ENCODE results near the gene AKT1S1. TPM values are rescaled to one million over a fixed set of nuclear protein-coding genes. Genes with fewer than 3 reads are reported as not detected.
A peak's percentile ranks its signal among the peaks of the same experiment; 100 is the strongest.

AKT1S1 gene
- polyA plus RNA-seq, 1 donor from 2014 or later: 5.0 TPM

GRCh38 chr19:49850487-49851342 lies 26.4 kb downstream of the AKT1S1 start, which contains the start of gene PTOV1:
PTOV1 (plus strand) TSS chr19:49851159.
- H3K4me3 Mint-ChIP-seq: peak within 1 kb of the TSS; percentile 92 to 98 (median 97)
- H3K27me3 Mint-ChIP-seq: no peaks in the 10 kb centered on the region
- peaks cover 0 to 3% (median 0%) of the 10 kb centered on the region in 3 donors for H3K9me3 Mint-ChIP-seq
- peaks cover 13 to 31% (median 22%) of the 10 kb centered on the region in 3 donors for H3K4me1 Mint-ChIP-seq
- peaks cover 2% of the 10 kb centered on the region for H3K36me3 Mint-ChIP-seq
- peak within 1 kb of the TSS; percentile 92 to 99 (median 96) for H3K27ac Mint-ChIP-seq

GRCh38 chr19:49850221-49850486 lies 27.0 kb downstream of the AKT1S1 start:
- H3K9me3 Mint-ChIP-seq: peaks cover 0 to 3% (median 0%) of the 10 kb centered on the region in 3 donors
- peak overlapping the region; percentile 92 to 99 (median 96) for H3K27ac Mint-ChIP-seq
- no peaks in the 10 kb centered on the region for H3K27me3 Mint-ChIP-seq
- H3K4me1 Mint-ChIP-seq: peaks cover 18 to 35% (median 22%) of the 10 kb centered on the region in 3 donors
- peak overlapping the region; percentile 92 to 98 (median 97) for H3K4me3 Mint-ChIP-seq
- no peaks in the 10 kb centered on the region for H3K36me3 Mint-ChIP-seq

DNA sequence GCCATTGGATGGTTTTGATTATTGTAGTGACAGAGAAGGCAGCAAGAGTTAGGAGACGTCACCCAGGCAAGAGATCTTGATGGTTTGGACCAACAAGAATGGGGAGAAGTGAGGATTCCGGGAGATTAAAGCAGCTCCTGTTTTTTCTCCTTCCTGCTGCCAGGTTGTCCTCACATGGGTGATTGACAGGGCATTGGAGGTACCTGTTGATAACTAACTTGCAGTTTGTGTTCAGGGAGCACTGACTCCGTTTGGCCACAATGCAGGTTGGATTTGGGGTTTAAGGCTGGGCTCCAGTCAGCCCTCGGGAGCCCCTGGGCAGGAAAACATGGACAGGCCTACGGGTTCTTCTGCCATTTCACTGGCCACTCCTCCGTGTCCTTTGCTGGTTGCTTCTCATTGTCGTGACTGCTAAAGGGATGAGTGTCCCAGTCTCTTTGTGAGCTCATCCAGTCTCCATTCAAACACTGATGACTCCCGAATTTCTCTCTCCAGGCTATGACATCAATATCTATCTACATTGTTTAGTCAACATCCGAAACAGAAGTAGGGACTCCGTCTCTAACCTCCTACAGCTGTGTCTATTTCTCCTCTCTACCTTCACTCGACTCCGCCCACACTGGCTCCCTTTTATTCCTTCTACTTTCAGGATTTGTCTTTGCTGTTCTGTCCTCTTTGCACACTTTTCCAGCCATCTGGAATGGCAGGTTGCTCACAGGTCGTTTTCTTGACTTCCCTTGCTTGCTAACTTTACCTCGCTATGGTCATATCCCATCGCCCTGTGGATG lies 27.5 kb downstream of the AKT1S1 start:
- peak overlapping the region; percentile 77 to 97 (median 94) for H3K4me3 Mint-ChIP-seq
- H3K9me3 Mint-ChIP-seq: peaks cover 0 to 3% (median 0%) of the 10 kb centered on the region in 3 donors
- H3K4me1 Mint-ChIP-seq: peaks cover 23 to 39% (median 26%) of the 10 kb centered on the region in 3 donors
- no peaks in the 10 kb centered on the region for H3K36me3 Mint-ChIP-seq
- H3K27ac Mint-ChIP-seq: peak overlapping the region in 2 of 3 donors; percentile 96 to 99
- H3K27me3 Mint-ChIP-seq: no peaks in the 10 kb centered on the region

- H3K27me3 Mint-ChIP-seq: no peaks in the 10 kb centered on the region
- peak overlapping the region in 2 of 3 donors; percentile 82 to 90 for H3K27ac Mint-ChIP-seq
- peaks cover 0 to 3% (median 0%) of the 10 kb centered on the region in 3 donors for H3K9me3 Mint-ChIP-seq
- H3K4me1 Mint-ChIP-seq: peaks cover 24 to 43% (median 31%) of the 10 kb centered on the region in 3 donors
- H3K36me3 Mint-ChIP-seq: no peaks in the 10 kb centered on the region
- H3K4me3 Mint-ChIP-seq: peak overlapping the region in 3 of 4 donors; percentile 72 to 97 (median 77)
Measured at GRCh38 chr19:49848938-49849337, 28.2 kb downstream of the AKT1S1 start.

DNA sequence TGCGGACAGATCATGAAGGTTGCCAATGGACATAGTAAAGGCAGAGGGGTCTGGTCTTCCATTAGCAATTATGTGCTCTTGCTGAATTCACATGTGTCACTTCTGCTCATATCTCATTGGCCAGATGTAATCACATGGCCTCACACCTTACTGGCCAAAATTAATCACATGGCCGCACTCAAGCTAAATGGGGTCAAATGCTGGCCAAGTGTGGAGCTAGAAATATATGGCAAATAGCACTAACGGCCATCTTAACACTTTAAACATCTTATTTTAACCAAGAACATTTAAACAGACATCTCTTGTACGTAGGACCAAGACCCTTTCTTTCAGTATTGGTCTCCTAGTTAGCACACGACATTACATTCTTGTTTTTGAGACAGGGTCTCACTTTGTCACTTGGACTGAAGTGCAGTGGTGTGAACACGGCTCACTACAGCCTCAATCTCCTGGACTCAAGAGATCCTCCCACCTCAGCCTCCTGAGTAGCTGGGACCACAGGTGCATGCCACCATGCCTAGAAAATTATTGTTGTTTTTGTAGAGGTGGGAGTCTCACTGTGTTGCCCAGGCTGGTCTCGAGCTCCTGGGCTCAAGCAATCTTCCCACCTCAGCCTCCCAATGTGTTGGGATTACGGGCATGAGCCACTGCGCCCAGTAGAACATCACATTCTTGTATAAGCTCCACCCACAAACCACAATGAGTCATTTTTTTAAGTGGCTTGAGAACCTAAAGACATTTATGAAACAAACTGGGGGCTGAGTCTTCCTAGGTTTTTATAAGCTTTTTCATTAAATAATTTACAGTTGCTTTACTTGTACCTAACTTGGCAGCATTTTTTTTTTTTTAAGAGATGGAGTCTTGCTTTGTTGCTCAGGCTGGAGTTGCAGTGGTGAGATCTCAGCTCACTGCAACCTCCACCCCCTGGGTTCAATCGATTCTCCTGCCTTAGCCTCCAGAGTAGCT lies 29.1 kb downstream of the AKT1S1 start:
- H3K36me3 Mint-ChIP-seq: no peaks in the 10 kb centered on the region
- H3K4me1 Mint-ChIP-seq: peaks cover 25 to 43% (median 38%) of the 10 kb centered on the region in 3 donors
- no peaks in the 10 kb centered on the region for H3K27me3 Mint-ChIP-seq
- H3K9me3 Mint-ChIP-seq: peaks cover 0 to 3% (median 0%) of the 10 kb centered on the region in 3 donors
- peak overlapping the region in 1 of 3 donors; percentile 82 for H3K27ac Mint-ChIP-seq
- H3K4me3 Mint-ChIP-seq: peak overlapping the region in 3 of 4 donors; percentile 4 to 97 (median 39)

DNA sequence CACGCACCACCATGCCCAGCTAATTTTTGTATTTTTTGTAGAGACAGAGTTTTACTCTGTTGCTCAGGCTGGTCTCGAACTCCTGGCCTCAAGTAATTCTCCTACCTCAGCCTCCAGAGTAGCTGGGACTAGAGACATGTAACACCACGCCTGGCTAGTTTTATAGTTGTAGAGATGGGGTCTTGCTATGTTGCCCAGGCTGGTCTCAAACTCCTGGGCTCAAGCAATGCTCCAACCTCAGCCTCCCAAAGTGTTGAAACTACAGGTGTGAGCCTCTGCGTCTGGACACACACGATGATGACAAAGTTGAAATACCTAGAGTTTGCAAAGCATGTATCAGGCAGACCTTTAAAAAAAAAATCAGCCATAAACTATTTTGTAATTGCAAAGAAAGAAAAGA lies 30.7 kb downstream of the AKT1S1 start:
- H3K9me3 Mint-ChIP-seq: peaks cover 0 to 3% (median 0%) of the 10 kb centered on the region in 3 donors
- no peaks in the 10 kb centered on the region for H3K27me3 Mint-ChIP-seq
- no peaks in the 10 kb centered on the region for H3K36me3 Mint-ChIP-seq
- peak overlapping the region in 1 of 4 donors; percentile 27 for H3K4me3 Mint-ChIP-seq
- peaks cover 18 to 41% (median 28%) of the 10 kb centered on the region in 3 donors for H3K4me1 Mint-ChIP-seq
- peak overlapping the region in 1 of 3 donors; percentile 58 for H3K27ac Mint-ChIP-seq

DNA sequence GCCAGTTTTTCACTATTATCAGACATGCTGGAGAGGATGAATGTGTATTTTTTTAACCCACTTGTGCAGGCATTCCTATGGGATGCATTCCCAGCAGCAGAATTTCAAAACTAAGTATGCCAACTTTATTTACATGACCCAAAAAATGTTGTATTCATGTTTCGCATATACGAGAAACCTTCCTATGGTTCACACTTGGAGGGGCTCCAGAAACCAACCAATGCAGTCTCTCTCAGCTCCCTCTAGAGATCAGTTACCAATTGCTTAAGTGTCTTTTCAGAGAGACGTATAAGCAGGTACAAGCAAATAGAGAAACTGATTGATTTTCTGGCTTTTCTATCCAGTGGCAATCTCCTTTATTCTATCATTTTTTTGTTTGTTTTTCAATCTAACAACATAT lies 31.7 kb downstream of the AKT1S1 start:
- peak overlapping the region in 3 of 4 donors; percentile 12 to 91 (median 20) for H3K4me3 Mint-ChIP-seq
- H3K4me1 Mint-ChIP-seq: peaks cover 20 to 41% (median 28%) of the 10 kb centered on the region in 3 donors
- peaks cover 1% of the 10 kb centered on the region for H3K36me3 Mint-ChIP-seq
- peaks cover 0 to 3% (median 0%) of the 10 kb centered on the region in 3 donors for H3K9me3 Mint-ChIP-seq
- H3K27ac Mint-ChIP-seq: peak overlapping the region in 1 of 3 donors; percentile 59
- H3K27me3 Mint-ChIP-seq: no peaks in the 10 kb centered on the region

DNA sequence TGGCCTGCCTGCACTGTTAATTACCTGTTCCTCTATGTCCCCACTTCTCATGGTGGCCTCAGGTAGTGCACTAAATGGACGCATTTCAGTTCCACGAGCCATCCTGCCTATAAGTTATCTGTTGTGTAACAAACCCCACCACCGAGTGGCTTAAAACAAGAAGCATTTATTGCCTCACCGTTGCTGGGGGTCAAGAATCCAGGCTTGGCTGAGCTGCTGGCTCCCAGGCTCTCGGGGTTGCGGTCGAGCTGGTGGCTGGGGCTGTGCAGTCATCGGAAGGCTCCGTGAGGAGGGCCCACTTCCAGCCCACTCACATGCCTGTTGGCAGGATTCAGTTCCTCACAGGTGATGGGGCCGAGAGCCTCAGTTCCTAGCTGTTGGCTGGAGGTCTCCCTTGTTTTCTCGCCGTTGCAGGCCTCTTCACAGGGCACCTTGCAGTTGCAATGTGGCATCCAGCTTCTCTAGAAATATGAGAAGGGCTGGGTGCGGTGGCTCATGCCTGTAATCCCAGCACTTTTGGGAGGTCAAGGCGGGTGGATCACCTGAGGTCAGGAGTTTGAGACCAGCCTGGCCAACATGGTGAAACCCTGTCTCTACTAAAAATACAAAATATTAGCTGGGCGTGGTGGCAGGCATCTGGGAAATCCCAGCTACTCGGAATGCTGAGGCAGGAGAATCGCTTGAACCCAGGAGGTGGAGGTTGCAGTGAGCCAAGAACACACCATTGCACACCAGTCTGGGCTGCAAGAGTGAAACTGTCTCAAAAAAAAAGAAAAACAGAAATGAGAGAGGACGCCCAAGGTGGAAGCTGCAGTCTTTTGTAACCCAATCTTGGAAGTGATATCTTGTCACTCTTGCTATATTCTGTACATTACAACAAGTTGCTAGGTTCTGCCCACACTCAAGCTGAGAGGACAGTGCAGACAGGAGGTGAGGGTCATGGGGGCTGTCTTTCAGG lies 32.7 kb downstream of the AKT1S1 start:
- H3K4me3 Mint-ChIP-seq: peak overlapping the region; percentile 20 to 91 (median 79)
- H3K36me3 Mint-ChIP-seq: peaks cover 6% of the 10 kb centered on the region
- peak overlapping the region; percentile 27 to 94 (median 59) for H3K27ac Mint-ChIP-seq
- peaks cover 22 to 35% (median 22%) of the 10 kb centered on the region in 3 donors for H3K4me1 Mint-ChIP-seq
- peaks cover 0 to 3% (median 0%) of the 10 kb centered on the region in 3 donors for H3K9me3 Mint-ChIP-seq
- no peaks in the 10 kb centered on the region for H3K27me3 Mint-ChIP-seq

DNA sequence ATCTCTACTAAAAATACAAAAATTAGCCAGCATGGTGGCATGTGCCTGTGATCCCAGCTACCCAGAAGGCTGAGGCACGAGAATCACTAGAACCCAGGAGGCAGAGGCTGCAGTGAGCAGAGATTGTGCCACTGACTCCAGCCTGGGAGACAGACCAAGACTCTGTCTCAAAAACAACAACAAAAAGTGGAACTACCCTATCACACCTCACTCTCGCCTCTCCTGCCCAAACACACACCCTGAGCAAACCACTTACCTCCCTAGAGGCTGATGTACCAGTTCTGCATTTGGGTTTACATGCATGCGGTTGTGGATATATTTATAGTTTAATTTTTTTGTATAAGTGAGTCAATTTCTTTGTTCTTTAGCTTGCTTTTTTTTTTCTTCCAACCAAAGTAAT lies 33.9 kb downstream of the AKT1S1 start:
- Mint-ChIP-seq H3K9me3 (no peaks in the 10 kb centered on the region), H3K27me3 (no peaks in the 10 kb centered on the region), H3K36me3 (peaks cover 12% of the 10 kb centered on the region), H3K27ac (peak overlapping the region; percentile 59 to 94 (median 93)), H3K4me1 (peaks cover 19 to 27% (median 22%) of the 10 kb centered on the region in 3 donors), H3K4me3 (peak overlapping the region; percentile 20 to 93 (median 84))

GRCh38 chr19:49840736-49841249 lies 36.4 kb downstream of the AKT1S1 start:
- Mint-ChIP-seq H3K27ac (no peak overlapping the region), H3K4me1 (peaks cover 16 to 23% (median 22%) of the 10 kb centered on the region in 3 donors), H3K4me3 (peak overlapping the region in 1 of 4 donors; percentile 60), H3K27me3 (no peaks in the 10 kb centered on the region), H3K36me3 (peaks cover 13% of the 10 kb centered on the region), H3K9me3 (no peaks in the 10 kb centered on the region)

DNA sequence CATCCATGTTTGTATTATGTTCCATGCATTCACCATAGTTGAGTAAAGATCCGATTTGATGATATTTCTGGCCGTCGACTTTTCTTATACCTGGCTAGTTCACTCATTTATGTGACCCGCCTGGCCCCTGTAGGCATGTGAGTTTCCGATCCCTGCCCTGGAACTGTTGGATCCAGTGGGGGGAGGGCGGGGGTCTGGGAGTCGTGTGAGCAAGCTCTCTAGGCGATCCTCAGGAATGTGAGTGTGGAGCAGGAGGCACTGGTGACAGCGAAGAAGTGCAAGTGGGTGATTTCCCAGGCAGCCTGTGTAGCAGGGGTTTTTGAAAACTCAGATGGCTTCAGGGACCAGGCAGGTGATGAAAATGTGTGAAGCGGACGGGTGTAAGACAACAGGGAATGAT lies 36.8 kb downstream of the AKT1S1 start:
- H3K36me3 Mint-ChIP-seq: peaks cover 13% of the 10 kb centered on the region
- H3K4me3 Mint-ChIP-seq: peak overlapping the region in 1 of 4 donors; percentile 60
- no peaks in the 10 kb centered on the region for H3K9me3 Mint-ChIP-seq

GRCh38 chr19:49839713-49840112 lies 37.4 kb downstream of the AKT1S1 start:
- no peak overlapping the region for H3K4me3 Mint-ChIP-seq
- H3K4me1 Mint-ChIP-seq: peaks cover 12 to 17% (median 13%) of the 10 kb centered on the region in 3 donors
- H3K27me3 Mint-ChIP-seq: no peaks in the 10 kb centered on the region
- peaks cover 13% of the 10 kb centered on the region for H3K36me3 Mint-ChIP-seq
- no peaks in the 10 kb centered on the region for H3K9me3 Mint-ChIP-seq
- H3K27ac Mint-ChIP-seq: peak overlapping the region in 1 of 3 donors; percentile 81

More for the DNA sequence above, 36.8 kb downstream of the AKT1S1 start:
- no peaks in the 10 kb centered on the region for H3K27me3 Mint-ChIP-seq
- H3K27ac Mint-ChIP-seq: no peak overlapping the region
- peaks cover 16 to 21% (median 19%) of the 10 kb centered on the region in 3 donors for H3K4me1 Mint-ChIP-seq
